CD4-positive, CD25-positive, alpha-beta regulatory T cell (primary cell): Measurements from ENCODE around the gene C10orf90. TPM values are rescaled to one million over a fixed set of nuclear protein-coding genes. Genes with fewer than 3 reads are reported as not detected.

ENCODE experiments used
- ATAC-seq, 2 donors: fragments of 150-1000 bp; cut with Tn5 transposase; one replicate each; pipeline ENCODE4 v1.10.0; 2021; ENCODE audit warnings: low read depth in 2 of 2, moderate number of reproducible peaks in 2 of 2, moderate library complexity in 1 of 2
- DNase-seq, 3 donors: peaks; one replicate each; pipeline versions ENCODE4 v3.0.0 to v3.0.0-alpha.2; 2012 to 2022; ENCODE audit warnings: mixed read lengths in 1 of 3
- H3K27ac ChIP-seq: one replicate; pipeline ENCODE4 v1.7.0; 2013; ENCODE audit warnings: mild to moderate bottlenecking, low read length; ENCODE audit not compliant: insufficient read depth, poor library complexity, severe bottlenecking
- H3K27me3 ChIP-seq: one replicate; pipeline ENCODE4 v1.7.0; 2013; ENCODE audit warnings: low read length; ENCODE audit not compliant: control insufficient read depth, insufficient read depth
- H3K36me3 ChIP-seq: one replicate; pipeline ENCODE4 v1.7.0; 2013; ENCODE audit warnings: mild to moderate bottlenecking, low read length, moderate library complexity; ENCODE audit not compliant: control insufficient read depth, insufficient read depth
- H3K4me1 ChIP-seq: 2 replicates; pipeline ENCODE4 v1.7.0; 2013; ENCODE audit warnings: mild to moderate bottlenecking, low read length; ENCODE audit not compliant: insufficient read depth, control insufficient read depth, poor library complexity, severe bottlenecking
- H3K4me3 ChIP-seq: one replicate; pipeline ENCODE4 v1.7.0; 2013; ENCODE audit warnings: low read depth, mild to moderate bottlenecking, low read length, moderate library complexity
- H3K9me3 ChIP-seq, 2 experiments: 1 replicate in 1 of 2; 2 replicates in 1 of 2; pipeline ENCODE4 v1.7.0; 2013; ENCODE audit warnings: low read length in 2 of 2, mild to moderate bottlenecking in 1 of 2, moderate library complexity in 1 of 2; ENCODE audit not compliant: control insufficient read depth in 2 of 2
- H3K27ac Mint-ChIP-seq, 3 donors: one replicate each; pipeline ENCODE4 v1.8.0; 2020 to 2022; ENCODE audit warnings: mild to moderate bottlenecking in 3 of 3, mixed read lengths in 3 of 3, moderate library complexity in 2 of 3
- H3K27me3 Mint-ChIP-seq: one replicate; pipeline ENCODE4 v1.8.0; 2022; ENCODE audit warnings: mild to moderate bottlenecking, mixed read lengths
- H3K36me3 Mint-ChIP-seq: one replicate; pipeline ENCODE4 v1.8.0; 2020; ENCODE audit warnings: mixed read lengths
- H3K4me1 Mint-ChIP-seq, 4 donors: one replicate each; pipeline ENCODE4 v1.8.0; 2020 to 2022; ENCODE audit warnings: mixed read lengths in 4 of 4, mild to moderate bottlenecking in 1 of 4
- H3K4me3 Mint-ChIP-seq, 4 donors: one replicate each; pipeline ENCODE4 v1.8.0; 2020 to 2022; ENCODE audit warnings: mild to moderate bottlenecking in 4 of 4, mixed read lengths in 4 of 4, moderate library complexity in 3 of 4
- H3K9me3 Mint-ChIP-seq, 7 donors: one replicate each; pipeline ENCODE4 v1.8.0; 2020 to 2022; ENCODE audit warnings: mixed read lengths in 7 of 7, mild to moderate bottlenecking in 3 of 7, moderate library complexity in 2 of 7
- polyA plus RNA-seq, 4 donors: library from polyadenylated mRNA; unstranded; fragments of 300-500 nt; fragmentation: Illumina TruSeq; gene quantifications; one replicate each; pipeline ENCODE4 v1.2.3, GENCODE V29; 2021
- total RNA-seq: library from RNA; stranded (reverse); gene quantifications from one replicate; pipeline ENCODE4 v1.2.3, GENCODE V29; 2022

C10orf90 gene
- total and polyA plus RNA-seq, 5 donors from 2014 or later: not detected

GRCh38 chr10:126375926-126376554, 294.5 kb downstream of the C10orf90 start:
- no peak overlapping the region for H3K27ac ChIP-seq
- Mint-ChIP-seq H3K27me3 (peaks cover 5% of the 10 kb centered on the region), H3K27ac (no peak overlapping the region), H3K36me3 (no peaks in the 10 kb centered on the region), H3K9me3 (peaks cover 0 to 11% (median 3%) of the 10 kb centered on the region in 7 donors), H3K4me1 (no peaks in the 10 kb centered on the region), H3K4me3 (no peak overlapping the region)
- no peaks in the 10 kb centered on the region for H3K4me1 ChIP-seq
- H3K27me3 ChIP-seq: no peaks in the 10 kb centered on the region
- DNase-seq (no peak), ATAC-seq (no peak)
- H3K36me3 ChIP-seq: no peaks in the 10 kb centered on the region
- H3K9me3 ChIP-seq: no peaks in the 10 kb centered on the region
- H3K4me3 ChIP-seq: no peak overlapping the region

GRCh38 chr10:126375299-126375698, 295.2 kb downstream of the C10orf90 start:
- Histone ChIP-seq H3K36me3 (no peaks in the 10 kb centered on the region), H3K4me3 (no peak overlapping the region), H3K4me1 (no peaks in the 10 kb centered on the region), H3K9me3 (no peaks in the 10 kb centered on the region), H3K27me3 (no peaks in the 10 kb centered on the region), H3K27ac (no peak overlapping the region)
- Mint-ChIP-seq H3K9me3 (peaks cover 0 to 11% (median 3%) of the 10 kb centered on the region in 7 donors), H3K4me3 (no peak overlapping the region), H3K4me1 (no peaks in the 10 kb centered on the region), H3K36me3 (no peaks in the 10 kb centered on the region), H3K27me3 (no peaks in the 10 kb centered on the region), H3K27ac (no peak overlapping the region)
- DNase-seq: no peak
- ATAC-seq: no peak

Other genes starting within 250 kb of the C10orf90 start
- 0.20 TPM for gene DOCK1, start 234.7 kb upstream of the C10orf90 start, total RNA-seq
- gene DOCK1, start 234.7 kb upstream of the C10orf90 start, polyA plus RNA-seq: not detected